HG02588 (cell line): ENCODE data around the gene EGFL6.

Experiments used
- ATAC-seq: cut with Tn5 transposase; IDR thresholded peaks from one replicate; pipeline ENCODE4 v1.9.1; 2021; ENCODE audit warnings: mild to moderate bottlenecking, moderate library complexity; ENCODE audit not compliant: unreplicated experiment

EGFL6 gene, protein sequence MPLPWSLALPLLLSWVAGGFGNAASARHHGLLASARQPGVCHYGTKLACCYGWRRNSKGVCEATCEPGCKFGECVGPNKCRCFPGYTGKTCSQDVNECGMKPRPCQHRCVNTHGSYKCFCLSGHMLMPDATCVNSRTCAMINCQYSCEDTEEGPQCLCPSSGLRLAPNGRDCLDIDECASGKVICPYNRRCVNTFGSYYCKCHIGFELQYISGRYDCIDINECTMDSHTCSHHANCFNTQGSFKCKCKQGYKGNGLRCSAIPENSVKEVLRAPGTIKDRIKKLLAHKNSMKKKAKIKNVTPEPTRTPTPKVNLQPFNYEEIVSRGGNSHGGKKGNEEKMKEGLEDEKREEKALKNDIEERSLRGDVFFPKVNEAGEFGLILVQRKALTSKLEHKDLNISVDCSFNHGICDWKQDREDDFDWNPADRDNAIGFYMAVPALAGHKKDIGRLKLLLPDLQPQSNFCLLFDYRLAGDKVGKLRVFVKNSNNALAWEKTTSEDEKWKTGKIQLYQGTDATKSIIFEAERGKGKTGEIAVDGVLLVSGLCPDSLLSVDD

DNA sequence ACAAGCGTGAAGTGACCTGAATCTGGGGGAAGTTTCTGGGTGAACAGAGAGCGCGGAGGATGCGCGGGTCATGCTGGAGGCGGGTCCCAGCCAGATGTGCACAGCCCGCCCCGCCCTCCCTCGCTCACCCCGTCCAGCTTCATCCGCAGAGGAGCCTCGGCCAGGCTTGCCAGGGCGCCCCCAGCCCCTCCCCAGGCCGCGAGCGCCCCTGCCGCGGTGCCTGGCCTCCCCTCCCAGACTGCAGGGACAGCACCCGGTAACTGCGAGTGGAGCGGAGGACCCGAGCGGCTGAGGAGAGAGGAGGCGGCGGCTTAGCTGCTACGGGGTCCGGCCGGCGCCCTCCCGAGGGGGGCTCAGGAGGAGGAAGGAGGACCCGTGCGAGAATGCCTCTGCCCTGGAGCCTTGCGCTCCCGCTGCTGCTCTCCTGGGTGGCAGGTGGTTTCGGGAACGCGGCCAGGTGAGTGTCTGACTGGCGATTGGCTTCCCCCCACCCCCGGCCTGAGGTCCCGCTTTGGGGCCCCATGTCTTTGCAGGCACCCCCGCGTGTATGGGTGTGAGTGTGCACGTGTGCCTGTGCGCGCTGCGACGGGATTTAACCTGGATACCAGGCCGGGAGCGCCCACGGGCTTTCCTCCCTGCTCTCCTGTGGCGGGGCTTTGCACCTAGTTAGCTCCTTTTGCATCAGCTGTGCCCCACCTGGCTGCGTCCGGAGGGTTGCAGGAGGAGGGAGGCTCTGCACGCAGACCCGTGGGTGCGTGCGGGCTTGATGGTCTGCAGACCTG, at the start of gene EGFL6:
Gene EGFL6 (plus strand): TSS at position 123 of the 782 bp plus-strand sequence. CDS start 261 bp downstream, at position 384.
- no peak for ATAC-seq

DNA sequence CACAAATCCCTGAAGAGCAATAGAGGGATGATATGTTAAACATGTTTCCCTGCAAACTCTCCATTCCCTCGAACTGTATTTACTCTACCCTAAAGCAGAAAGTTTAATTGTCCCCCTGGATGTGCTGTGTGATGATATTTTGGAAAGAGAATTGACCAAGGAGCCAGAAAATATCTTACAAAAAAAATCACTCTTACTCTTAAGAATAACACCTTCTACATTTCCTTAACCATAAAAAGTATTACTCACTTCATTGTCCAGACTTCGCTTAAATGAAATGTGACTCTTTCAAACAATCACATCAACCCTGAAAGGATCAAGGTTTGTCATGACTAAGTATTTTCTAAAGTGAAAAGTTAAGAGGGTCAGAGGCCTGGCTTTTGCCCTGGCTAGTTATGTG, 49.0 kb upstream of the EGFL6 start:
- ATAC-seq, result no peak

DNA sequence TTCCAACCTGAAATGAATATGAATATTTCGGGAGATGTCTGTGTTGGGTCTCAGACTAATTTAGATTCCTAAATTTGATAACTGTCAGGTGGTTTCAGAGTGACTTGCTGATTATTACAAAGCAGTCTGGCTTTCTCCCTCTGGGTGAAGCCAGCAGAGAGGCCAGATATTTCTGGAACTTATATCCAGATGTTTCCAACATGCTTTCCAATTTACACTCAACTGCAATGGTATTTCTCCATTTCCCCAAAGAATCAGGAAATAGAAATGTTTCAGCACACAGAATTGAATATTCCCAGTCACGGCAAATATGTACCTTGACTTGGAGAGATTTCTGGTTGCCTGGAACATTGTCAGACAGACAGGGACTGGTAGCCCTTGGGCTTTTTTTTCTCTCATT, 48.5 kb upstream of the EGFL6 start:
- no peak for ATAC-seq

DNA sequence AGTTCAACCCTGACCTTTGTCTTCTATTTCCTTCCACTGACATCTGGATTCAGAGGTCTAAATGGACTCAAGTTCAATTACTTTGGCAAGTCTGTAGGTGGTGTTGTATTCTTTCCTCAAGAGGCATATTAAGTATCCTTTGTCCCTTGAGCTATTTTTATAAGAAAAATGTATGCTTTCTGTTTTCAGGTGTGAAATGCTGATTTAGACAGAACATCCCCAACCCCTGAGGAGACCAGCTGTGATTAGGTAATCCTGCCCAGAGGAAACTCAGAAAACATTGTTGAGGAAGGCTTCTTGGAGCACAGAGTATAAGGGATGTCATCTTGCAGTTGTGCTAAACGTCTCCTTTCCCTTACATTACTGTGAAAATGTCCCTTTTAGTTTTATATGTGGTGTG, 46.6 kb upstream of the EGFL6 start:
- ATAC-seq, result no peak

DNA sequence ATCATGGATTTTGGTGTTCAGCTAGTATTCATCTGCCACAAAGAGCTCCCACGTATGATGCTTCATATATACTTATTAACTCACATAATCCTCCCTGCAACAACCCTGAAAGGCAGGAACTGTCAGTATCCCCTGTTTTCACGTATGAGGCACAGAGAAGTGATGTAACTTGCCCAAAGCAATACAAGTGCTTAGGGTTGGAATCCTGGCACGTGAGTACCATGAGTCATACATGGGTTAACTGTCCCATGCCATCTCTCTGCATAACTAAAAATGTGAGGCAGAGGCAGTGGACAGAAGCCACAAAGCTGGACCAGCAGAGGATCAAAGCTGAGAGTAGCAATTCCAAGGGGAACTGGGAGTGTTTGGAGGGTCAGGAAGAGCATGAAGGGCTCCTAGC, 35.7 kb upstream of the EGFL6 start:
- no peak for ATAC-seq

DNA sequence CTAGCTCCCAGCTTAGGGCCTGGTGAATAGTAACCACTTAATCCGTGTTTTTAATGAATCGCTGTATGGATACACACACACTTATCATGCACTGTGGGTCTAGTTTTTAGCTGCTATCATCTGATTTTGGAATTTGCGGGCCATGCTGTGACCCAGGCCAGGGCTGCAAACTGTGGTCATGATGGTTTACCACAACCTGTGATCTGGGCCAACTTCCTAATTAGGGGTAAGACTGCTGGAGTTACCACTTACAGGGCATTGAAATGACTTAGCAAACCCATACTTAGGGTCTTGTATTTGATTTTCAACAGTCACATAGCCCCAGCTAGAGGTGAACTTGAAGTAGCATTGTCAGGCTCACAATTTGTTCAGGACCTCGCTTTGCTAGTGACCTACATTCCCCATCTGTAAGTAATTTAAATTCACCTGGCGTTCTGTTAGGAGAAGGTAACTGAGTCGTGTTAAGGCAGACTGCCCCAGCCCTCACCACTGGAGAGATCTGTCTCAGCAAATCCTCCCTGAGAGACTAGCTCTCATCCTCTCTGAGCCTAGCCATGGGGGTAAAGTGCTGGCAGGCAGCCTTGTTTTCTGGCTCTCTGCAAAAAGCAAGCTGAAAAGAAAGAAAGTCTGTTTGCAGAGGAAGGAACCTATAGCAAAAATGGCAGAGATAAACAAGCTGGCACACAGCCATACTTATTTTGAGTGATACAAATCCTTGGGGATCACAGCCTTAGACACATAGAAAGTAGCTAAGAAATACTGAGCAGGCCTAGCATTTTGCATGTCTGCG, 33.8 kb upstream of the EGFL6 start:
- ATAC-seq, result no peak

DNA sequence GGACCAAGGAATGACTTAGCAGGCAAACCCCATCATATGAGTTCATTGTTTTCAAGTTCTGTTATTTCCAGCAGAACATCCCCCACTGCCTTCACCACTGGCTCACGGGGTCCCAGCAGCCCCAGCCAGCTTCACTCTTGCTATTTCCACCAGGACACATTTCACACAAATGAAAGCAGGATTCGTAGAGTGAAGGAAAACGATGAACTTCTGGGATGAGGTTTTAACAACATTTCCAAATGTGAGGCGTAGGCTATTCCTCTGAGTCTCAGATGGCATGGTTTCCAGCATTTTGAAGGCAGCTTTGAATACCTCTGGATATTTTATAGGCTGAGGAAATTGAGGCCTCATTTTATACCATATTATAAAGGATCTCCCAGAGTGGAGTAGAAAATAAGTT, 32.9 kb upstream of the EGFL6 start:
- no peak for ATAC-seq

DNA sequence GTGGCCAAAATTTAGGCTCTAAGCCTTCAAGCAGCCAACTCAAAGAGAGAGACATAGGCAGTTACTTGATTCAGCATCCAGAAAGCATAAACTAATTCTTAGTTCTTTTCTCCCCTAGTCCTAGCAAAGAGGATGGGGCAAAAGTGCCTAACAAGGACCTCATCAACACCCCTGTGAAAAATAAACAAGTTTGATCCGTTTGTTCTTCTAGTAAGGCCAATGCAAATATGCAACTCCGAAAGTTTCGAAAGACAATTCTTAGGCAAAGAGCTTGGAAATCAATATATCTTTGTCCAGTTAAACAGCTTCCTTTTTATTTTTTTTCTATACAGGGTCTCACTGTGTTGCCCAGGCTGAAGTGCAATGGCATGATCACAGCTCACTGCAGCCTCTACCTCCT, 31.0 kb upstream of the EGFL6 start:
- no peak for ATAC-seq

DNA sequence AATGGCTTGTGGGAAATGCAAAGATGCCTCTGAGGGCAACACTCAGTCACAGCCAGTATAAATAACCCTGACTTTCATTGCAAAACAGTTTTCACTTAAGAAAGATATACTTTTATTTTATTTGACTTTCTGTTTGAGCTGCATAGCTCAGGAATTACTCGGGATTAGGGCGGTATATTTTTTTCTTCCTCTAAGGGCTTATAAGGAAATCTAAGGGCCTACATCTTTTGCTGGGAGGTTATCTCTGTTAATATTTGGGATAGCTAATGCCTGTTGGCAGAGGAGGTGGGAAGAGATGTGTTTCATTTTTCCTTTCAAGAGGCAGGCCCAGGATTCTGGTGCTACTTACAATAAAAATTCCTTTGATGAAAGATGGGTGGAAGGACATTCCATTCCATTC, 28.8 kb upstream of the EGFL6 start:
- ATAC-seq, result no peak

DNA sequence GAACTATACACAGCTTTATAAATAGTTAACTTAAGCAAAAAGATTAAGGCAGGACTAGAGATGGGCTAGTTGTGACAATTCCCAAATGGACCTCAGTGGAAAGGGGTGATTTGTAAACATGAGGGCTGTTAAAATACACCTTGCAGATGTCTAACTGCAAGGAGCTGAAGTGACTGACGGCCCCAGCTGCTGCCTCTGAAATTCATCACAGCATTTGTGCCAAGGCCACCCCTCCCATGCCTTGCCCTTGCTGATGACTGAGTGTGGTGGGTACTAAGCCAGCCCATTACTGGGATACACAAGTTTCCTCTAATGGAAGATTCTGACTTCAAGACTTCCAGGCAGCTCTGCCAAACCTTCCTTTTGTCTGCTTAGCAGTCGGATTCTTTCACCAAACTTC, 23.7 kb upstream of the EGFL6 start:
- no peak for ATAC-seq

DNA sequence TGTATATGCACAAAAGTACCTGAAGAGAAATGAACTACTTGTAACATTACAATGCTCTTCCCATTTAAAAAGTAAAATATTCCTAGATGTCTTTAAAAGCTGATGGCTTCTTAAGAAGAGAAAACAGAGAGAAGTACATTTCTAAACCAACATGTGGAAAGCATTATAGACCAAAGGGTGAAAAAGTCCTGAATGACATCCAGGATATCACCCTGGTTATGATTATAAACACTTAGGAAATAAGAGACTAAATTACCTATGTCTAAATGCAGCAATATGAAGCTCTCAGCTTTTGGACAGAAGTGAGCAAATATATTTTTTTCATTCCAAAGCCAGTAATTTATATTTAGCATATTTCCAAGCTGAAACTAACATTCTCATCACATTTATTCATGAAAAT, 21.7 kb upstream of the EGFL6 start:
- no peak for ATAC-seq

DNA sequence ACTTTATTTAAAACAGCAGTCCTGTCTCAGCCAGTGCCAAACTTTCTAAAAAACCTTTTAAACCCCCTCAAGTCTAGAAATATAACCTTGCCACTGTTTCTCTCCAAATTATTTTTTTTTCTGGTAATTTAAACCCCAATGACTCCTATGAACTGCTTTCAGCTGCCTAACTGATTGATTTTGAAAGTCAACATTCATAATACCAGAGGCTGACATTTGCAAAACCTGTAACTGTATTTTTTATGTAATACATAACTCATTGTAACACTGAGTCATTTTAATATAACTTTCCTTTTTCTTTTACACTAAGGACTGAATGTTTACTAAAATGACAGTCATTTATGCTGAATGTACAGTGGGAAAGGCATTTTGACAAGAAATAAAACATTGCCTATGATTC, 19.1 kb upstream of the EGFL6 start:
- no peak for ATAC-seq

DNA sequence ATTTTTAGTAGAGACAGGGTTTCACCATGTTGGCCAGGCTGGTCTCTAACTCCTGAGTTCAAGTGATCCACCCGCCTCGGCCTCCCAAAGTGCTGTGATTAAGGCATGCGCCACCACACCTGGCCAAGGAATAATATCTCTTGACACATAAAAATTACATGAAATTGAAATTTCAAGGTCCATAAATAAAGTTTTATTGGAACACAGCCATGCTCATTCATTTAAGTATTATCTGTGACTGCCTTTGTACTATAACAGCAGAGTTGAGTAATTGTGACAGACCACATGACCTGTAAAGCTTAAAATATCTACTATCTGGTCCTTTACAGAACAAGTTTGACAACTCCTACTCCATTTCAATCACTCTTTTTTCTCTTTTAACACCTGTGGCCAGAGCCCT, 17.8 kb upstream of the EGFL6 start:
- ATAC-seq, result no peak

DNA sequence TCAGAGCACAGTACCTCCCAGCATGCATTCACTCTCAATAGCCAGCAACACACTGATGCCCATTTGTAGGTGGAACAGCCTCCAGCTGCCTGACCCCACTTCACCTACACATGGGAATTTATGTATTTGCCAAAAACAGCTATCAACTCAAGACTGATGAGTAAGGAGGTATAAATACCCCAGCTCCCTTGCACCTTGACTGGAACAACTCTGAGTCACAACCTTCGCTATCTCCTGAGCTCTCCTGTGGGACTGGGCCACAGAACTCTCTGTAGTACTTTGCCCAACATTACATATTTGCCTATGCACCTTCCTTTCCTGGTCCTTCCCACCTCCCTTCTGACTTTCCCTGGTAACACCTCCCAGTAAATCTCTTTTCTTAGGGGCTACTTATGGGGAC, 16.5 kb upstream of the EGFL6 start:
- no peak for ATAC-seq

DNA sequence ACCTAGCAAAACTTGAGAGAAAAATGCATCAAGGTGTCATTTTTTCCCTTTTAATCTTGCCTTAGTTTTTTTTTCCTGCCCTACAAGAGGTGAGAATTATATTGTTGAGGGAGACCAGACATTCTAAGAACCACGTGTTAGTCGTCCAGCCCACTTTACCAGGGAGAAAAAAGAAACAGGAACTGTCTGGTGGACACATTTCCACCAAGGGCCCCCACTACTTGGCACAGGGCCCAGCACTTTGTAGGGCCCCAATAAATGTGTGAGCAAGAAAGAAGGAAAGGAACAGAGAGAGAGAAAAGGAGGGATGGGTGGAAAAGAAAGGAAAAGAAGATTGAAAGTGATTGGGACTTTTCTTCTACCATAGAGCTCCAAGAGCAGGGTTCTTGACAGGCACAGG, 3.9 kb upstream of the EGFL6 start:
- no peak for ATAC-seq

DNA sequence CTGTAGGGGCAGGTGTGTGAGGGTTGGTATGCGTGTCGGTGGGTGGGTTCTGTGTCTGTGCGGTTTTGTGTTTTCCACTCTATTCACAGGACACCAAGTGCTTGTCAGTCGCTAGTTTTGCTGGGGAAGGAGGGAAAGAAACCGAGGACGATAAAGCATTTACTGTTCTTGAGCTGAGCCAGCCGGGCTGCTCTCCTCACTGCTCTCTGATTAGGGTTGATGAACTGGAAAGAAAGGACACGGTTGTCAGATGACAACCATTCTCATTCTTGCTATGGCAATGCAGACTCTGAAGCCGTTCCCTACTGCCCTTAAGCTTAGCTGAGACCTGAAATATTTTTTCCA, 832 bp downstream of the EGFL6 start:
- no peak for ATAC-seq

DNA sequence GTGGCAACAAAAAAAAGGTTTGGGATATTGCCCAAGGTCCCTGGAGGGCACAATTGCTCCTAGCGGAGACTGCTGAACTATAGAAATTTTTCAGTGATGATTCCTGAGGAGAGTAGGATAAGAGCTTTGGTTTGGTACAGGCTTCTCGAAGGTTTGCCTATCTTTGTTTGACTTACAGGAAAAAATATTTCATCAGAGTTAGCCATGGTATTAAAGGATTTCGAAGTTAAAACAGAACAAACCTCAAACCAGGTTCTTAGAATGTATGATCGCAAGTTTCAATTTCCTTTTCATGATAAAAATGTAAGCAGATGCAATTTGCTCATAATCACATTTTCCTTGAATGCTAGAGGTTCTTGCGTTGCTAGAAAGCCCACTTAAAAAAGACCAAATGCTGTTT, 1.7 kb downstream of the EGFL6 start:
- ATAC-seq, result no peak

DNA sequence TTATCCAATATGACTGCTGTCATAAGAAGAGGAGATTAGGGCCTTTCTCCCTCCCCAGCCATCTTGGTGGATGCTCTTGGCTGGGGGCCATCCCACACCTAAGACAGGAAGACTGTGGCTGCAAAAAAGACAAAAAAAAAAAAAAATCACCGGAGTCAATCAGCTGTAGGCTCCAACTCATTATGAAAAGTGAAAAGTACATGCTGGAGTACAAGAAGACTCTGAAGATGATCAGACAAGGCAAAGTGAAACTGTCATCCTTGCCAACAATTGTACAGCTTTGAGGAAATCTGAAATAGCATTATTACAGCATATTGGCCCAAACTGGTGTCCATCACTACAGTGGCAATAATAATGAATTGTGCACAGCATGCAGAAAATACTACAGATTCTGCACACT, 5.2 kb downstream of the EGFL6 start:
- ATAC-seq, result no peak

DNA sequence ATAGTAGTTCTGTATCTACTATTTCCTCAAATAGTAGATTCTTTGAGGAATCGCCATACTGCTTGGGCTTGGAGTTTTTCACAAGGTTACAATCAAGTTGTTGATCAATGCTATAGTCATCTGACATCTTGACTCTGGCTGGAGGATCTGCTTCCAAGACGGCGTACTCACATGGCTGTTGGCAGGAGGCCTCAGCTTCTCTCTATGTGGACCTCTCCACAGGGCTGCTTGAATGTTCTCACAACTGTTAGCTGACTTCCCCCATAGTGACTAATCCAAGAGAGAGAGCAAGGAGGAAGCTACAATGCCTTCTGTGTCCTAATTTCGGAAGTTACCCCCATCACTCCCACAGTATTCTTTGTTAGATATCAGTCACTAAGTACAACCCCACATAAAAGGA, 10.3 kb downstream of the EGFL6 start:
- no peak for ATAC-seq

DNA sequence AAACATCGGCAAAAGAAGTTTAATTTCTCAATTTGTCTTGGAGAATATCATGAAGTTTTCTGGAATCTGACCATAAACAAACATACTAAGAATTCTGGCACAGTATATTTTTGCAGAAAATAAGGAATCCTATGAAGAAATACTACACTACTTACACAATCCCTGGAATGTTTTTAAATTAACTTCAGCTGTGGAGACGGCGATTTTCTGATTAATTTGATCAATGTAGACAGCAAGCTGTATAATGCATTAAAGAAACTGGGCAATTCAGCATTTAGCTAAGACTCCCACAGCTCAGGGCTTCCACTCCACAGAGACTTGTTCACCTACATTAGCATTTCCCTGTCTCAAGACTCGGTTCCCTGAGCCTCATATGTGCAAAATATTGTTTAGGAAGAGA, 12.2 kb downstream of the EGFL6 start:
- ATAC-seq, result no peak

DNA sequence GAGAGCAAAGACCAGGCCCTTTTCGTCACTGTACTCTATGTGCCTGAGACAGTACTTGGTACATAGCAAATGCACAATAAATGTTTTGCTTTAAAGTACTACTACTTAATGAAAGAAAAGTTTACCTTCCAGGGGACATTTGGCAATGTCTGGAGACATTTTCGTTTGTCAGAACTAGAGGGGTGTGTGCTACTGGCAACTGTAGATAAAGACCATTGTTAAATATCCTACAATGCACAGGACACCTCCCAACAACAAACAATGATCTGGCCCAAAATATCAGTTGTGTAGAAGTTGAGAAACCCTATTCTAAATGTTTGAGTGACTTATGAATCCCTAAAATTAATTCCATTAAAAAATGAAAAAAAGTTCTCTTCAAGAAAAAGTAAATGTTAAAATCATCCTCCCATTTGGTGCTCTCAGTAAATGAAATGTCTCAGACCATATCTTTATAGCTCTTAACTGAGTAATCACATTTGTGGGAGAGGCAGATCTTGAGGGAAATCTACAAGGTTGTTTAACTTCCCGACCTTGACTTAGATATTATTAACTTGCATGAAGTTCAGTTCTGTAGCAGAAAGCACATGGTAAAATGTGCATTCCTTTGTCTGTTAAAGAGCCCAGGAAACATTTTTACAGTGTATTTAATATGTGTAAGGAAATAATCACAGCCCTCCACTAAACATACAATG, 18.5 kb downstream of the EGFL6 start:
- ATAC-seq, result no peak
